K562 (cell line): ENCODE data around the gene SOX15. TPM values are rescaled to one million over a fixed set of nuclear protein-coding genes. Genes with fewer than 3 reads are reported as not detected.

Source experiments
- ARID2 ChIP-seq: fragments of 450-650 bp; IDR thresholded peaks from 2 replicates; pipeline ENCODE4 v1.6.1; 2017; ENCODE audit warnings: antibody characterized with exemption, mild to moderate bottlenecking
- ATF7 ChIP-seq: fragments of 450-650 bp; IDR thresholded peaks from 2 replicates; pipeline ENCODE4 v1.7.1; 2014; ENCODE audit warnings: mild to moderate bottlenecking, moderate library complexity
- BHLHE40 ChIP-seq: IDR thresholded peaks from 2 replicates; pipeline ENCODE4 v1.6.1; 2011; ENCODE audit warnings: low read length, improper control_type of control experiment
- C11orf30 ChIP-seq: fragments of 450-650 bp; IDR thresholded peaks from 2 replicates; pipeline ENCODE4 v1.6.1; 2016; ENCODE audit warnings: low read depth, mild to moderate bottlenecking
- CEBPB ChIP-seq: fragments of 450-650 bp; IDR thresholded peaks from 2 replicates; pipeline ENCODE4 v1.6.1; 2016; ENCODE audit warnings: missing genetic modification characterization, missing compliant biosample characterization
- FOS ChIP-seq: IDR thresholded peaks from 3 replicates; pipeline ENCODE4 v1.6.1; 2011; ENCODE audit not compliant: insufficient read length; ENCODE audit errors: extremely low read depth
- GABPA ChIP-seq: fragments of 200-800 bp; sonication (Bioruptor generic); conservative IDR thresholded peaks from 2 replicates; pipeline ENCODE4 v1.6.1; 2016; ENCODE audit warnings: low read depth, missing genetic modification characterization, missing compliant biosample characterization
- HMG20B ChIP-seq: fragments of 250-450 bp; sonication (Bioruptor Pico); IDR thresholded peaks from 2 replicates; pipeline ENCODE4 v1.5.0; 2021; ENCODE audit warnings: mild to moderate bottlenecking
- MYC ChIP-seq, 2 experiments: fragments of 250-450 bp in 1 of 2; sonication (Bioruptor Pico) in 1 of 2; IDR thresholded peaks; 2 replicates each; pipeline versions ENCODE4 v1.5.1 to v1.6.1; 2012 to 2021; ENCODE audit warnings: low read depth in 2 of 2, borderline replicate concordance in 1 of 2, improper control_type of control experiment in 1 of 2, low read length in 1 of 2, mild to moderate bottlenecking in 1 of 2, moderate library complexity in 1 of 2
- NONO ChIP-seq, 2 experiments: fragments of 200-400 bp in 1 of 2; fragments of 450-650 bp in 1 of 2; formaldehyde crosslinking in 1 of 2; IDR thresholded peaks; 2 replicates each; pipeline ENCODE4 v1.6.1; 2017; ENCODE audit warnings: low read depth in 2 of 2, mild to moderate bottlenecking in 2 of 2, moderate library complexity in 2 of 2, low read length in 1 of 2
- SRSF1 ChIP-seq: fragments of 200-400 bp; formaldehyde crosslinking; IDR thresholded peaks from 2 replicates; pipeline ENCODE4 v1.6.1; 2017; ENCODE audit warnings: mild to moderate bottlenecking, low read depth, low read length, moderate library complexity
- YY1 ChIP-seq, 3 experiments: IDR thresholded peaks; 2 replicates each; pipeline ENCODE4 v1.6.1; 2011; ENCODE audit warnings: low read length in 2 of 3, mild to moderate bottlenecking in 2 of 3, moderate library complexity in 2 of 3, borderline replicate concordance in 1 of 3, control low read depth in 1 of 3, low read depth in 1 of 3; ENCODE audit not compliant: insufficient read depth in 3 of 3, insufficient replicate concordance in 2 of 3, control insufficient read depth in 1 of 3, insufficient read length in 1 of 3; ENCODE audit errors: extremely low read depth in 1 of 3
- ZBTB7A ChIP-seq: IDR thresholded peaks from 2 replicates; pipeline ENCODE4 v1.6.1; 2011; ENCODE audit warnings: low read depth, mild to moderate bottlenecking, low read length, moderate library complexity, borderline replicate concordance; ENCODE audit not compliant: control insufficient read depth
- ZNF395 ChIP-seq: fragments of 200-800 bp; sonication (Bioruptor generic); IDR thresholded peaks from 2 replicates; pipeline ENCODE4 v1.6.1; 2017; ENCODE audit warnings: missing genetic modification characterization, missing compliant biosample characterization
- ZNF695 ChIP-seq: fragments of 450-650 bp; formaldehyde crosslinking; IDR thresholded peaks from 2 replicates; pipeline ENCODE4 v1.4.0; 2020; ENCODE audit warnings: mild to moderate bottlenecking, moderate library complexity
- polyA plus RNA-seq, 8 experiments: library from polyadenylated mRNA; depleted of rRNA in 4 of 8; stranded (reverse) in 5 of 8; unstranded in 3 of 8; fragments of >200 nt; fragmentation: Nextera tagmentation in 2 of 8; fragmentation: Illumina TruSeq in 1 of 8; extraction: Ambion mirVana in 2 of 8; extraction: Trizol in 1 of 8; gene quantifications; 2 replicates each; pipeline versions ENCODE4 v1.2.1 to v1.2.3, GENCODE V29; 2011 to 2014; ENCODE audit warnings: inconsistent platforms in 1 of 8, missing spikeins in 1 of 8
- total RNA-seq, 7 experiments: library from RNA; depleted of rRNA in 6 of 7; stranded (reverse); fragments of >200 nt in 6 of 7; fragmentation: Illumina TruSeq in 2 of 7; extraction: Trizol in 2 of 7; gene quantifications; 2 replicates each; pipeline versions ENCODE4 v1.2.1 to v1.2.3, GENCODE V29; 2011 to 2021; ENCODE audit warnings: low replicate concordance in 1 of 7
- TF ChIP-seq, protein P1 (sequence below): fragments of 450-650 bp; formaldehyde crosslinking; conservative IDR thresholded peaks from 2 replicates; pipeline ENCODE4 v1.4.0; 2022; ENCODE audit warnings: mild to moderate bottlenecking, missing genetic modification characterization
- TF ChIP-seq, protein P2 (sequence below): fragments of 250-450 bp; sonication (Bioruptor Pico); IDR thresholded peaks from 2 replicates; pipeline ENCODE4 v1.4.0; 2020

SOX15 gene
- total and polyA plus RNA-seq, 9 of the 15 experiments (the other 6 are each of a cell fraction or from before 2014, with no cell fraction given) = 0.07 to 0.33 (median 0.19) TPM; not detected in 5

- TF ChIP-seq ATF7 (0 out of 2 replicates have a peak, but pooled peaks have one; percentile 13), ZBTB7A (peak; percentile 85; the same call in 1 of the 2 replicates), ZNF695 (CRISPR knock-in tag) (no peak), CEBPB (tag) (no peak), BHLHE40 (no peak), FOS (no peak), C11orf30 (peak; percentile 85), HMG20B (no peak), ZNF395 (peak; percentile 76; the same call in 1 of the 2 replicates), YY1 (IDR thresholded peaks at IDR 0.05; ENCODE audit: borderline replicate concordance in 1 of 3, control insufficient read depth in 1 of 3, extremely low read depth in 1 of 3, insufficient read depth in 3 of 3, insufficient read length in 1 of 3, insufficient replicate concordance in 2 of 3, low read depth in 1 of 3, low read length in 2 of 3) (peak in 1 of 3 experiments; percentile 49), MYC (IDR thresholded peaks at IDR 0.05; ENCODE audit: low read depth, low read length) (peak; percentile 85), MYC (CRISPR knock-in tag; IDR thresholded peaks at IDR 0.05; ENCODE audit: borderline replicate concordance, low read depth) (no peak), GABPA (tag) (peak; percentile 71), SRSF1 (no peak), NONO (IDR thresholded peaks at IDR 0.05; ENCODE audit: low read depth in 2 of 2, low read length in 1 of 2) (no peak), ARID2 (no peak)
- TF ChIP-seq, protein P1, sequence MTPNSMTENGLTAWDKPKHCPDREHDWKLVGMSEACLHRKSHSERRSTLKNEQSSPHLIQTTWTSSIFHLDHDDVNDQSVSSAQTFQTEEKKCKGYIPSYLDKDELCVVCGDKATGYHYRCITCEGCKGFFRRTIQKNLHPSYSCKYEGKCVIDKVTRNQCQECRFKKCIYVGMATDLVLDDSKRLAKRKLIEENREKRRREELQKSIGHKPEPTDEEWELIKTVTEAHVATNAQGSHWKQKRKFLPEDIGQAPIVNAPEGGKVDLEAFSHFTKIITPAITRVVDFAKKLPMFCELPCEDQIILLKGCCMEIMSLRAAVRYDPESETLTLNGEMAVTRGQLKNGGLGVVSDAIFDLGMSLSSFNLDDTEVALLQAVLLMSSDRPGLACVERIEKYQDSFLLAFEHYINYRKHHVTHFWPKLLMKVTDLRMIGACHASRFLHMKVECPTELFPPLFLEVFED (CRISPR knock-in tag) = no peak
- TF ChIP-seq, protein P2, sequence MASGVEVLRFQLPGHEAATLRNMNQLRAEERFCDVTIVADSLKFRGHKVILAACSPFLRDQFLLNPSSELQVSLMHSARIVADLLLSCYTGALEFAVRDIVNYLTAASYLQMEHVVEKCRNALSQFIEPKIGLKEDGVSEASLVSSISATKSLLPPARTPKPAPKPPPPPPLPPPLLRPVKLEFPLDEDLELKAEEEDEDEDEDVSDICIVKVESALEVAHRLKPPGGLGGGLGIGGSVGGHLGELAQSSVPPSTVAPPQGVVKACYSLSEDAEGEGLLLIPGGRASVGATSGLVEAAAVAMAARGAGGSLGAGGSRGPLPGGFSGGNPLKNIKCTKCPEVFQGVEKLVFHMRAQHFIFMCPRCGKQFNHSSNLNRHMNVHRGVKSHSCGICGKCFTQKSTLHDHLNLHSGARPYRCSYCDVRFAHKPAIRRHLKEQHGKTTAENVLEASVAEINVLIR (CRISPR knock-in tag) = peak; percentile 80
Observed at GRCh38 chr17:7561589-7562207, 28.2 kb downstream of the SOX15 start, which contains the start of gene SENP3 (continued).
